ENCODE results near the gene MCRIP2. TPM values are rescaled to one million over a fixed set of nuclear protein-coding genes. Genes with fewer than 3 reads are reported as not detected.

The MCRIP2 gene
- total and polyA plus RNA-seq, 11 donors = 52.3 to 321 (median 97.0) TPM

DNA sequence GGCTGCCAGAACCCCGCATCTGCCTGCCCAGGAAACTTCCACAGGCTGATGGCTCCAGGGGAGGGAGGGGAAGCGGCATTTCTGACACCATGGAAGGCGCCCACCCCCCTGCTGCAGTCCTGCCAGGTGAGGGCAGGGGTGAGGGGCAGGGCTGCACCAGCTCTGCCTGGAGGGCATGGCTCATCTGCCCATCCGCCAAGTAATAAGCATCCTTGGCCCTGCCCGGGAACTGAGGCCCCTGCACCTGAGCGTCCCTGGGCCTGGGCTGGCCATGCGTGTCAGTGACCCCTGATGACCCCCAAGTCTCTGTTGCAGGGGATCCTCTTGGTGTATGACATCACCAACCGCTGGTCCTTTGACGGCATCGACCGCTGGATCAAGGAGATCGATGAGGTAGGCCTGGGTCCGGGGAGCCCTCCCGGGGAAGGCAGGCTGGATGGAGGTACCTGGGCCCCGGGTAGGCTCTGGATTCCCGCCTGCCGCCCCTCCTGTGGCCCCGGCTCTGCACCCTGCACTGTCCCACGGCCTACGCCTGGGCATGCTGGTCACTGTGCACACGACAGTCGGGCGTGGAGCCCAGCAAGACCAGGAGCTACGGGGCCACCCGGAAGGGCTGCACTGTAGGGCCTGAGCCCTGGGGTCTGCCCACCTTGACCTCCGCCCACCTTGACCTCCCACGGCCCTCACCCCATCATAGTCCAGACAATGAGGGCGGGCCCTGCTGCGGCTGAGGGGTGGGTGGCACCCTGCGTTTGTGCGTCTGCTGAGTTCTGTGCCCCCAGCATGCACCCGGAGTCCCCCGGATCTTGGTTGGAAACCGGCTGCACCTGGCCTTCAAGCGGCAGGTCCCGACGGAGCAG, 16.3 kb upstream of the MCRIP2 start:
- no peak for DNase-seq
- Histone ChIP-seq H3K4me1 (peaks cover 0 to 14% (median 10%) of the 10 kb centered on the region in 12 donors), H3K27me3 (no peaks in the 10 kb centered on the region), H3K9me3 (no peaks in the 10 kb centered on the region), H3K4me3 (no peak overlapping the region), H3K27ac (no peak overlapping the region), H3K36me3 (peaks cover 0 to 39% (median 10%) of the 10 kb centered on the region in 9 donors)
- intact Hi-C loops (cut with DNase I) = loop anchor here in 3 of 10 donors (5.0 kb wide), 2 partner anchors 33 to 48 kb away; partner anchors contain the start of gene RAB40C (in 2 of the 3)
- ATAC-seq = no peak
- TF ChIP-seq CTCF (IDR thresholded peaks at IDR 0.05) (no peak), POLR2A (IDR thresholded peaks at IDR 0.05) (no peak)
- WGBS, 4 donors = 94 to 96% (median 95%) methylated on average over 7 to 37 of the region's 37 CpGs

DNA sequence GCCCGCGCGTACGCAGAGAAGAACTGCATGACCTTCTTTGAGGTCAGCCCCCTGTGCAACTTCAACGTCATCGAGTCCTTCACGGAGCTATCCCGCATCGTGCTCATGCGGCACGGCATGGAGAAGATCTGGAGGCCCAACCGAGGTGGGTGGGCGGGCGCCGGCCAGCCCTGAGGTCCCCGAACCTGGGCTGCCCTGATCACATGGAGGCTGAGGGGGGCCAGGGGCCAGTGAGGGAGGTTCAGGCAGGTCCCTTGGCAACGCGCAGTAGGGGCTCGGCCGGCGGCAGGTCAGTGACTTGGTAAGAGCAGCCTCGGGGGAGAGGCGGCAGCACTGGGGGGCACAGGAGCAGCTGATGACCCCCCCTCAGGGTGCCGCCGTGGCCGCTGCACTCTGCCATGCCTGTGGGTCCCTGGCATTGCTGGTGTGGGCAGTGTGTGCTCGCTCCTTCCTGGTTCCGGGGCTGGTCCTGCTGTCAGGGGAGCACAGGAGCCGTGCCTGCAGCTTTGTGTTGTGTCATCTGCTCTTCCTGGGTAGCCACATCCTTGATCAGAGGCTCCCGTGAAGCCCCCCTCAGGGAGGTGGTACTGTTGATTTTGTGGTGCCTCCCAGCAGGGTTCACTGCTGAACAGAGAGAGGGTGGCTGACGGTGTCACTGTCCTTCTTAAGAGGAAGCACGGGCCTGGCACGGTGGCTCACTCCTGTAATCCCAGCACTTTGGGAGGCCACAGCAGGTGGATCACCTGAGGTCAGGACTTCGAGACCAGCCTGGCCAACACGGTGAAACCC, 15.5 kb upstream of the MCRIP2 start:
- TF ChIP-seq CTCF (IDR thresholded peaks at IDR 0.05) (no peak), POLR2A (IDR thresholded peaks at IDR 0.05) (no peak)
- Histone ChIP-seq H3K27ac (peak overlapping the region in 1 of 12 donors; percentile 57), H3K4me3 (no peak overlapping the region), H3K36me3 (peaks cover 0 to 39% (median 10%) of the 10 kb centered on the region in 9 donors), H3K9me3 (no peaks in the 10 kb centered on the region), H3K4me1 (peaks cover 0 to 23% (median 19%) of the 10 kb centered on the region in 12 donors), H3K27me3 (no peaks in the 10 kb centered on the region)
- DNase-seq (peak in 1 of 5 donors; percentile 23), ATAC-seq (no peak)
- WGBS, 4 donors = 93 to 97% (median 95%) methylated on average over 27 to 35 of the region's 35 CpGs
- intact Hi-C loops (cut with DNase I) = loop anchor here in 3 of 10 donors (5.0 kb wide), 2 partner anchors 34 to 49 kb away; partner anchors contain the start of gene RAB40C (in 2 of the 3)

GRCh38 chr16:626787-627453, 14.7 kb upstream of the MCRIP2 start:
- Histone ChIP-seq H3K4me3 (no peak overlapping the region), H3K9me3 (no peaks in the 10 kb centered on the region), H3K4me1 (peaks cover 0 to 25% (median 21%) of the 10 kb centered on the region in 12 donors), H3K36me3 (peaks cover 0 to 39% (median 10%) of the 10 kb centered on the region in 9 donors), H3K27me3 (no peaks in the 10 kb centered on the region), H3K27ac (peak overlapping the region in 1 of 12 donors; percentile 57)
- DNase-seq = peak in 1 of 5 donors; percentile 26
- TF ChIP-seq POLR2A (IDR thresholded peaks at IDR 0.05) = no peak
- TF ChIP-seq CTCF (IDR thresholded peaks at IDR 0.05) = no peak
- 93 to 96% (median 93%) methylated on average over 27 to 29 of the region's 29 CpGs for WGBS, 4 donors
- no peak for ATAC-seq
- intact Hi-C loops (cut with DNase I) = loop anchor here in 3 of 10 donors (5.0 kb wide), 2 partner anchors 35 to 50 kb away; partner anchors contain the start of gene RAB40C (in 2 of the 3)
